SJSA1 (cell line): ENCODE results near the gene INPP5A. TPM values are rescaled to one million over a fixed set of nuclear protein-coding genes. Genes with fewer than 3 reads are reported as not detected.
"Not testable (repeated sequence)": the region's sequence is repeated elsewhere in the genome, so short reads cannot be mapped to it uniquely, and the experiment has no call there.

Source experiments
- DNase-seq, 2 experiments: peaks; one replicate each; pipeline ENCODE4 v3.0.0-alpha.2; 2015 to 2020; ENCODE audit warnings: low spot score in 2 of 2, low read depth in 1 of 2
- H3K27ac ChIP-seq: fragments of 250-450 bp; sonication (Bioruptor Pico); 2 replicates; pipeline ENCODE4 v1.5.1; 2020; ENCODE audit warnings: mild to moderate bottlenecking, moderate library complexity
- H3K27me3 ChIP-seq: fragments of 250-450 bp; sonication (Bioruptor Pico); replicated peaks from 2 replicates; pipeline ENCODE4 v1.5.1; 2020; ENCODE audit warnings: mild to moderate bottlenecking, moderate library complexity
- H3K36me3 ChIP-seq: fragments of 250-450 bp; sonication (Bioruptor Pico); 2 replicates; pipeline ENCODE4 v1.5.1; 2020; ENCODE audit warnings: mild to moderate bottlenecking
- H3K4me1 ChIP-seq: fragments of 250-450 bp; sonication (Bioruptor Pico); replicated peaks from 2 replicates; pipeline ENCODE4 v1.6.1; 2021; ENCODE audit warnings: mild to moderate bottlenecking
- H3K4me3 ChIP-seq: fragments of 250-450 bp; sonication (Bioruptor Pico); 2 replicates; pipeline ENCODE4 v1.5.1; 2020; ENCODE audit warnings: mild to moderate bottlenecking
- H3K9me3 ChIP-seq: fragments of 250-450 bp; sonication (Bioruptor Pico); replicated peaks from 2 replicates; pipeline ENCODE4 v1.5.1; 2020; ENCODE audit warnings: mild to moderate bottlenecking
- total RNA-seq: library from RNA; depleted of rRNA; stranded (reverse); fragments of >200 nt; shearing (Covaris generic); gene quantifications from 2 replicates; pipeline ENCODE4 v1.2.3, GENCODE V29; 2014

INPP5A gene
- total RNA-seq, 1 experiment from 2014 or later, result 56.8 TPM

- no peak for DNase-seq
- Histone ChIP-seq H3K27me3 (no peaks in the 10 kb centered on the region), H3K4me1 (no peaks in the 10 kb centered on the region), H3K9me3 (no peaks in the 10 kb centered on the region), H3K27ac (no peak overlapping the region), H3K4me3 (no peak overlapping the region), H3K36me3 (no peaks in the 10 kb centered on the region)
These were observed 11.8 kb downstream of the INPP5A start for GRCh38 chr10:132549371-132549770.

GRCh38 chr10:132550366-132551092, 12.9 kb downstream of the INPP5A start:
- Histone ChIP-seq H3K27ac (no peak overlapping the region), H3K27me3 (no peaks in the 10 kb centered on the region), H3K4me1 (no peaks in the 10 kb centered on the region), H3K4me3 (no peak overlapping the region), H3K36me3 (no peaks in the 10 kb centered on the region), H3K9me3 (no peaks in the 10 kb centered on the region)
- no peak for DNase-seq

- Histone ChIP-seq H3K9me3 (no peaks in the 10 kb centered on the region), H3K36me3 (no peaks in the 10 kb centered on the region), H3K27me3 (no peaks in the 10 kb centered on the region), H3K4me3 (no peak overlapping the region), H3K27ac (no peak overlapping the region), H3K4me1 (no peaks in the 10 kb centered on the region)
- no peak for DNase-seq
These were observed 13.7 kb downstream of the INPP5A start for GRCh38 chr10:132551093-132551807.

DNA sequence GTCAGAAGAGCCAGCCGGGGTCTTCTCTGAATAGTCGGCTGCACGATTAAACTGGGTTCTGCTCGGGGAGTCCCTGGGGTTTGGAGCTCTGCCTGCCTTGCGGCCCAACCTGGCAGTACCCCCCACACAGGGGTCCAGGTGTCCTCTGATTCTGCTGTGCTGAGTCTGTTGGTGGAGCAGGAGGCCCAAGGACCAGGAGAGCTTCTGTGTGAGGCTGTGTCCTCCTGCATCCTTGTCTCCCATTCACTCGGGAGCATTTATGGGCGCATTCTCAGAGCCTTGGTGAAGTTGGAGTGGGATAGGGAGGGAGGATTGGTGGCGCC, 14.2 kb downstream of the INPP5A start:
- no peaks in the 10 kb centered on the region for H3K4me1 ChIP-seq
- no peaks in the 10 kb centered on the region for H3K9me3 ChIP-seq
- no peaks in the 10 kb centered on the region for H3K36me3 ChIP-seq
- H3K27me3 ChIP-seq, result no peaks in the 10 kb centered on the region
- no peak for DNase-seq
- H3K4me3 ChIP-seq, result no peak overlapping the region
- no peak overlapping the region for H3K27ac ChIP-seq

- not testable (repeated sequence) for H3K27ac ChIP-seq, H3K27me3 ChIP-seq, H3K4me1 ChIP-seq, H3K9me3 ChIP-seq, H3K36me3 ChIP-seq, H3K4me3 ChIP-seq, DNase-seq
These were observed 15.0 kb downstream of the INPP5A start for GRCh38 chr10:132552635-132553034.

GRCh38 chr10:132553568-132553967, 16.0 kb downstream of the INPP5A start:
- H3K4me3 ChIP-seq, H3K9me3 ChIP-seq: not testable (repeated sequence)

DNA sequence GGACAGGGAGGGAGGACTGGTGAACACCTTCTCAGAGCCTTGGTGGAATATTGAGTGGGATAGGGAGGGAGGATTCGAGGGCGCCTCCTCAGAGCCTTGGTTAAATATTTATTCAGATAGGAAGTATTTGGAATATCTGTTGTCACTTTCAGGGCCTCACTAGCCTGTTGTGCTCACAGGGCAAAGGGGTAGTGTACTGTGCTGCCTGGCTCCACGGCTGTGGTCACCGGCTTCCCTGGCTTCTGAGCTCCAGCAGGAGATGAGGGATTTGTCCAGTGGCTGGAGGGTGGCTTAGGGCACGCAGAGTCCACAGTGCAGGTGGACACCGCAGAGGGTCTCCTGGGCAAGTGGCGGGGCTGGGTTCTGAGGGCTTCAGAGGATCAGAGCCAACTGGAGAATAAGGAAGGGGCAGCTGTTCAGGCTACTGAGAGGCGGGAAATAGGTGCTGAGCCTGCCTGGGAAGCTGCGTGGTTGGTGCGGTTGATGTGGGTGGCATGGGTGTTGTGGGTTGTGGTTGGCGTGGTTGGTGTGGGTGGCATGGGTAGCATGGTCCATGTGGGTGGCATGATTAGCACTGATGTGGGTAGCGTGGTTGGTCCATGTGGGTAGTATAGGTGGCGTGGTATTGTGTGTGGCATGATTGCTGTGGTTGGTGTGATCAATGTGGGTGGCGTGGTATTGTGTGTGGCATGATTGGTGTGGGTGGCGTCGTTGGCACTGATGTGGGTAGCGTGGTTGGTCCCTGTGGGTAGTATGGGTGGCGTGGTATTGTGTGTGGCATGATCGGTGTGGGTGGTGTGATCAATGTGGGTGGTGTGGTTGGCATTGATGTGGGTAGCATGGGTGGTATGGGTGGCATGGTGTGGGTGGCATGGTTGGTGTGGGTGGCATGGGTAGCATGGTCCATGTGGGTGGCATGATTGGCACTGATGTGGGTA, 16.7 kb downstream of the INPP5A start:
- H3K4me1 ChIP-seq, result no peaks in the 10 kb centered on the region
- H3K9me3 ChIP-seq, result no peaks in the 10 kb centered on the region
- H3K36me3 ChIP-seq, result no peaks in the 10 kb centered on the region
- no peaks in the 10 kb centered on the region for H3K27me3 ChIP-seq
- no peak overlapping the region for H3K4me3 ChIP-seq
- DNase-seq, result no peak
- H3K27ac ChIP-seq, result no peak overlapping the region

More at GRCh38 chr10:132553568-132553967, 16.0 kb downstream of the INPP5A start:
- not testable (repeated sequence) for DNase-seq, H3K36me3 ChIP-seq, H3K27me3 ChIP-seq, H3K4me1 ChIP-seq, H3K27ac ChIP-seq

DNA sequence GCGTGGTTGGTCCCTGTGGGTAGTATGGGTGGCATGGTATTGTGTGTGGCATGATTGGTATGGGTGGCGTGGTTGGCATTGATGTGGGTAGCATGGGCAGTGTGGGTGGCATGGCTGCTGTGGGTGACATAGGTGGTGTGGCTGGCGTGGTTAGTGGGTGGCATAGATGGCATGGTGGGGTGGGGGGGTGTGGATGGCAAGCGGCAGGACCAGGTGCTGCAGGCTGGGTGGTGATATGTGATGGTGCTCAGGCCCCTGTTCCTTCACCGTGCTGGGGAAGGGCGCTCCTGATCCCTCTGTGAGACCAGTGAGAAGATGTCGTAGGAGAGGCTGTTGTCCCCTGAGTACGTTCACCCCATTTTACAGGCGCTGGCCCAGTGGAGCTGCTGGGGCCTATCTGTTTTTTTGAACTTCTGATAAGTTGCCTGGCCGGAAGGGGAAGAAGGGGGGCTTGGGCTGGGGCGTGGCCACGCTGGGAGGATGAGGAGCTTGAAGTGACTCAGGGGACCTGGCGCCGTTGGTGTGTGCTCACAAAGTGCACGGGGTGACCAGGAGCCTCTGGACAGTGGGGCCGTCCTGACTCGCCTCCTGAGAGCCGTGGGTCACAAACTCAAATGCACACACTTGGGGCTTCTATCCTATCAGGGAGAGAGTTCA, 17.5 kb downstream of the INPP5A start:
- Histone ChIP-seq H3K4me1 (no peaks in the 10 kb centered on the region), H3K4me3 (no peak overlapping the region), H3K36me3 (no peaks in the 10 kb centered on the region), H3K27me3 (no peaks in the 10 kb centered on the region), H3K9me3 (no peaks in the 10 kb centered on the region), H3K27ac (no peak overlapping the region)
- no peak for DNase-seq

GRCh38 chr10:132555648-132556575, 18.3 kb downstream of the INPP5A start:
- Histone ChIP-seq H3K4me3 (no peak overlapping the region), H3K27me3 (no peaks in the 10 kb centered on the region), H3K36me3 (no peaks in the 10 kb centered on the region), H3K9me3 (no peaks in the 10 kb centered on the region), H3K27ac (no peak overlapping the region), H3K4me1 (no peaks in the 10 kb centered on the region)
- no peak for DNase-seq

- Histone ChIP-seq H3K27me3 (no peaks in the 10 kb centered on the region), H3K4me1 (no peaks in the 10 kb centered on the region), H3K4me3 (no peak overlapping the region), H3K36me3 (no peaks in the 10 kb centered on the region), H3K9me3 (no peaks in the 10 kb centered on the region), H3K27ac (no peak overlapping the region)
- DNase-seq, result no peak
These were observed 19.4 kb downstream of the INPP5A start for GRCh38 chr10:132556994-132557441.

- Histone ChIP-seq H3K4me3 (no peak overlapping the region), H3K27ac (no peak overlapping the region), H3K9me3 (no peaks in the 10 kb centered on the region), H3K4me1 (no peaks in the 10 kb centered on the region), H3K36me3 (no peaks in the 10 kb centered on the region), H3K27me3 (no peaks in the 10 kb centered on the region)
- no peak for DNase-seq
These were observed 20.3 kb downstream of the INPP5A start for GRCh38 chr10:132557696-132558515.
